Measurements from ENCODE around the gene SEMA5A.

DNA sequence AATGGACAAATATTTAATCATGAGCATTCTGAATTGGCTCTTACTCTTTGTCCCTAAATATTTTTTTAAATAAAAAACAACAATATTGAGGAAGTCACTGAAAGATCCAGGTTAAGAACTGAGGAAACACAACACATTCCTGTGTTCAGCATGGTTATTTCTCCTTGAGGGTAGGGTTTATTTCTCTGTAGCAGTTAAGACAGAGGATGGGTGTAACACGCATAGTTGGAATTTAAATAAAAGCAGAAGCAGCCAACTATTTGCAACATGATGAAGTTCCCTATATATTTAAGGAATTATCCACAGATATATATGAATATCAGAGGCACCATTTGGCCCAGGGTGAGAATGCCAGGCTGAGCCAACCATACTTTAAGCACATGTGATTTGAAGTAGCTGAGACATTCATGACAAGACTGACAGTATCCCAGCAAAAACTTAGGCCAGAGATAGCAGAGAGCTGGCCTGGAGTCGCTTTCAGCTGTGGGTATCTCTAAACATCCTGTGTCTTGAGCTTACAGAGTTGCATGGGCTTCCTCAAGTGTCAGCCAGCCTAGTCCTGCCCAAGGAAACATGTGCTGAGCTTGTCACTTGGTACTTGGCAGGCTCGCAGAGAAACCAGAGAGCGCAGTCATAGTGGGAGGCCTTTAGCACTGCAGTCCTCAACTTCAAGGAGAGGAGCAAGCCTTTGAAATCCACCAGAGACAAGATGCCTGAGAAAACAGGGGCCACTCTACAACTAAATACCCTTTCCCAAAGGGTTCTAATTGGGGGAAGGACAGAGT is 43.6 kb downstream of the SEMA5A start:
- TF ChIP-seq, protein P1, sequence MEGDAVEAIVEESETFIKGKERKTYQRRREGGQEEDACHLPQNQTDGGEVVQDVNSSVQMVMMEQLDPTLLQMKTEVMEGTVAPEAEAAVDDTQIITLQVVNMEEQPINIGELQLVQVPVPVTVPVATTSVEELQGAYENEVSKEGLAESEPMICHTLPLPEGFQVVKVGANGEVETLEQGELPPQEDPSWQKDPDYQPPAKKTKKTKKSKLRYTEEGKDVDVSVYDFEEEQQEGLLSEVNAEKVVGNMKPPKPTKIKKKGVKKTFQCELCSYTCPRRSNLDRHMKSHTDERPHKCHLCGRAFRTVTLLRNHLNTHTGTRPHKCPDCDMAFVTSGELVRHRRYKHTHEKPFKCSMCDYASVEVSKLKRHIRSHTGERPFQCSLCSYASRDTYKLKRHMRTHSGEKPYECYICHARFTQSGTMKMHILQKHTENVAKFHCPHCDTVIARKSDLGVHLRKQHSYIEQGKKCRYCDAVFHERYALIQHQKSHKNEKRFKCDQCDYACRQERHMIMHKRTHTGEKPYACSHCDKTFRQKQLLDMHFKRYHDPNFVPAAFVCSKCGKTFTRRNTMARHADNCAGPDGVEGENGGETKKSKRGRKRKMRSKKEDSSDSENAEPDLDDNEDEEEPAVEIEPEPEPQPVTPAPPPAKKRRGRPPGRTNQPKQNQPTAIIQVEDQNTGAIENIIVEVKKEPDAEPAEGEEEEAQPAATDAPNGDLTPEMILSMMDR (IDR thresholded peaks at IDR 0.05): no peak
- no peak for TF ChIP-seq POLR2A (IDR thresholded peaks at IDR 0.05)

All from lower leg skin (tissue), 3 donors.